Heart right ventricle (tissue), 16 donors: ENCODE data around the gene TMEM130. TPM values are rescaled to one million over a fixed set of nuclear protein-coding genes. Genes with fewer than 3 reads are reported as not detected.

ENCODE experiments used
- ATAC-seq, 8 donors: fragments of 200-7000 bp; cut with Tn5 transposase; one replicate each; pipeline ENCODE4 v1.9.1; 2020; ENCODE audit warnings: mild to moderate bottlenecking in 8 of 8, moderate library complexity in 8 of 8, moderate number of reproducible peaks in 1 of 8
- DNase-seq, 2 donors: peaks; one replicate each; pipeline ENCODE4 v3.0.0-alpha.2; 2020
- H3K27ac ChIP-seq, 10 donors: fragments of 200-600 bp; sonication (generic) in 2 of 10; one replicate each; pipeline versions ENCODE4 v1.5.0 to v1.8.0; 2020 to 2022; ENCODE audit warnings: mild to moderate bottlenecking in 3 of 10
- H3K27me3 ChIP-seq, 7 donors: fragments of 200-600 bp; one replicate each; pipeline ENCODE4 v1.8.0; 2021 to 2022; ENCODE audit warnings: mild to moderate bottlenecking in 2 of 7
- H3K36me3 ChIP-seq, 9 donors: fragments of 200-600 bp; sonication (generic) in 1 of 9; one replicate each; pipeline versions ENCODE4 v1.5.0 to v1.8.0; 2020 to 2022; ENCODE audit warnings: mild to moderate bottlenecking in 2 of 9
- H3K4me1 ChIP-seq, 9 donors: fragments of 200-600 bp; sonication (generic) in 1 of 9; one replicate each; pipeline versions ENCODE4 v1.5.0 to v1.8.0; 2020 to 2022; ENCODE audit warnings: mild to moderate bottlenecking in 4 of 9
- H3K4me3 ChIP-seq, 10 donors: fragments of 200-600 bp; sonication (generic) in 2 of 10; one replicate each; pipeline versions ENCODE4 v1.5.0 to v1.8.0; 2020 to 2022; ENCODE audit warnings: mild to moderate bottlenecking in 7 of 10, moderate library complexity in 2 of 10
- H3K9me3 ChIP-seq, 11 donors: fragments of 200-600 bp in 10 of 11; sonication (generic) in 2 of 11; one replicate each; pipeline versions ENCODE4 v1.5.0 to v1.8.0; 2013 to 2022; ENCODE audit warnings: mild to moderate bottlenecking in 2 of 11, control low read depth in 1 of 11, moderate library complexity in 1 of 11
- WGBS, 2 donors: extraction: QIAGEN DNeasy Blood & Tissue Kit; methylation state at CpG; one replicate each; pipeline ENCODE4 v1.1.7; 2013; ENCODE audit warnings: inconsistent platforms in 1 of 2; 5-methylcytosine and 5-hydroxymethylcytosine counted together
- intact Hi-C, 10 donors: fragments of 100-400 bp; cut with DNase I; formaldehyde crosslinking; loops; one replicate each; pipeline versions ENCODE4 v1.11.1 to v1.14.2; 2022
- polyA plus RNA-seq, 2 donors: library from polyadenylated mRNA; stranded (reverse); fragments of 200-250 nt; gene quantifications; one replicate each; pipeline ENCODE4 v1.2.3, GENCODE V29; 2013
- total RNA-seq, 10 donors: library from RNA; stranded (reverse); fragmentation: NEBNext Ultra II Directional in 3 of 10; extraction: Animal tissue kit (Norgen Biotek cat#: 25700) in 3 of 10; gene quantifications; one replicate each; pipeline versions ENCODE4 v1.2.1 to v1.2.4, GENCODE V29; 2021 to 2023
- TF ChIP-seq, protein P1 (sequence below), 9 donors: fragments of 200-600 bp; sonication (generic) in 2 of 9; IDR thresholded peaks; one replicate each; pipeline versions ENCODE4 v1.5.0 to v1.8.0; 2021 to 2022; ENCODE audit warnings: antibody characterized with exemption in 9 of 9, mild to moderate bottlenecking in 5 of 9, moderate library complexity in 1 of 9
- donor health status: Arrhythmogenic right ventricular cardiomyopathy.
- donor health status: ischemic (EF 13 %, LVEDD 7.1; RV severe dilation, severe dysfunction).
- donor health status: healthy with polysubstance abuse.
- donor health status: DM: no; HTN: yes; CAD: no.
- donor health status: DM: no; HTN: no; CAD: no.
- donor health status: ischemic (EF 25% LVEDD 6.9; RV normal size, moderate dysfunction).
- donor health status: ischemic (EF 25% LVEDD 5.7; RV mildly dilated, moderate dysfunction).
- donor health status: healthy.
- donor health status: DM: yes; HTN: yes; CAD: no.
- donor health status: Ischemic cardiomyopathy.
- donor health status: ischemic (EF 35%, LVEDD 5.7; RV mildly dilated, moderate dysfunction).
- donor health status: nonischemic (EF 11% LVEDD 7.7; RV severe dilation, severe dysfunction).
- donor health status: DM: yes; HTN: yes; CAD: no.
- donor health status: PGD.
- donor health status: ischemic (EF 29% LVEDD 5.4; RV normal size, mild dysfunction).
- donor health status: nonischemic (EF 23%, LVEDD 6.1; RV moderate dilation, normal function).

TMEM130 gene
- total and polyA plus RNA-seq, 12 donors = 0.12 to 1.5 (median 0.25) TPM; not detected in 8

DNA sequence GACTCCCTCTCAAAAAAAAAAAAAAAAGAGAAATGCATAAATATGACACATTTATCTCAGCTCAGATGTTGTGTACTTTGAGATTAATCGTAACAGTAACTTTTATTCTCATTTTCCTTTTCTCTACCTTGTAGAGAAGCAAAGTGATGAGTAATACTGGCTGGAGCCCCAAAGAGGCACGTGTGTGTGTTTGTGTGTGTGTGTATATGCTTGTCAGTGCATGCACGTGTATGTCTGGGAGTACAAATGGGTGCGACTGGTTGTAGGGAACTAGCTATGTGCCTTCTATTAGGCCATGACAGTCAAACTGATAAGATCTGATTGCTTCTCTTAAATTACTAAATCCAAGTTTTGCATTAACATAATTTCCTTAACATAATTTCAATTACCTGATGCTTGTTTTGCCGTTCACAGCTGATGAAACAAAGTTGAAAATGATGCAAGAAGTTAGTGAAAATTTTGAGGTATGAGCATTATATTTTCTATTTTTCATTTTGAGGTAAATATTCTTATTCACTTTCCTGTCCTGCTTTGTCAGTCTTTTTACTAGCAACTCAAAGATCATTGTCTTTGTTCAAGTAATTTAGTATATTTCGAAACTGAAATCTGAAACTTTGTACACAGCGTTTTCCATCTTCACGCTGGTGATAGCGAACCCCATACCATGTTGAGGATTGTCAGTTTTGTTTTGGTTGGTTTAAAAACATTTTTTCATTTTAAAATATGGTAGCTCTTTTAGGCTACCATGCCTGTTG is 11.9 kb upstream of the TMEM130 start:
- DNase-seq (no peak), ATAC-seq (no peak)
- intact Hi-C loops = no loop called here
- Histone ChIP-seq H3K4me3 (no peak overlapping the region), H3K9me3 (no peaks in the 10 kb centered on the region), H3K27ac (no peak overlapping the region), H3K4me1 (peaks cover 0 to 22% (median 14%) of the 10 kb centered on the region in 9 donors), H3K36me3 (peaks cover 0 to 60% (median 24%) of the 10 kb centered on the region in 9 donors), H3K27me3 (no peaks in the 10 kb centered on the region)
- TF ChIP-seq, protein P1, sequence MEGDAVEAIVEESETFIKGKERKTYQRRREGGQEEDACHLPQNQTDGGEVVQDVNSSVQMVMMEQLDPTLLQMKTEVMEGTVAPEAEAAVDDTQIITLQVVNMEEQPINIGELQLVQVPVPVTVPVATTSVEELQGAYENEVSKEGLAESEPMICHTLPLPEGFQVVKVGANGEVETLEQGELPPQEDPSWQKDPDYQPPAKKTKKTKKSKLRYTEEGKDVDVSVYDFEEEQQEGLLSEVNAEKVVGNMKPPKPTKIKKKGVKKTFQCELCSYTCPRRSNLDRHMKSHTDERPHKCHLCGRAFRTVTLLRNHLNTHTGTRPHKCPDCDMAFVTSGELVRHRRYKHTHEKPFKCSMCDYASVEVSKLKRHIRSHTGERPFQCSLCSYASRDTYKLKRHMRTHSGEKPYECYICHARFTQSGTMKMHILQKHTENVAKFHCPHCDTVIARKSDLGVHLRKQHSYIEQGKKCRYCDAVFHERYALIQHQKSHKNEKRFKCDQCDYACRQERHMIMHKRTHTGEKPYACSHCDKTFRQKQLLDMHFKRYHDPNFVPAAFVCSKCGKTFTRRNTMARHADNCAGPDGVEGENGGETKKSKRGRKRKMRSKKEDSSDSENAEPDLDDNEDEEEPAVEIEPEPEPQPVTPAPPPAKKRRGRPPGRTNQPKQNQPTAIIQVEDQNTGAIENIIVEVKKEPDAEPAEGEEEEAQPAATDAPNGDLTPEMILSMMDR (IDR thresholded peaks at IDR 0.05) = no peak
- 87 to 91% methylated on average over 9 of the region's 9 CpGs for WGBS, 2 donors

DNA sequence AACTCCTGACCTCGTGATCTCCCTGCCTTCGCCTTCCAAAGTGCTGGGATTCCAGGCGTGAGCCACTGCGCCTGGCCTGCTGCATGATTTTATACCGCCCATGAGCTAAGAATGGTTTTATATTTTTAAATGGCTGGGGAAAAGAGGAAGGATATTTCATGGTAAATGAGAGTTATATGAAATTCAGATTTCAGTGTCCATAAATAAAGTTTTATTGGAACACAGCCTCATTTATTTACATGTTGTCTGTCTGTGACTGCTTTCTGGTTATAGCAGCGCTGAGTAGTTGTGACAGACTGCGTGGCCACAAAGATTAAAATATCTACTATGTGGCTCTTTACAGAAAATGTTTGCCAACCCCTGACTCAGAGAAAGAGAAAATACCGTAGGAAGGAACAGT is 10.7 kb upstream of the TMEM130 start:
- TF ChIP-seq, protein P1 (IDR thresholded peaks at IDR 0.05) = no peak
- Histone ChIP-seq H3K4me3 (peak overlapping the region in 1 of 10 donors; percentile 99), H3K27me3 (no peaks in the 10 kb centered on the region), H3K9me3 (no peaks in the 10 kb centered on the region), H3K4me1 (peaks cover 0 to 22% (median 14%) of the 10 kb centered on the region in 9 donors), H3K36me3 (peaks cover 0 to 48% (median 24%) of the 10 kb centered on the region in 9 donors), H3K27ac (no peak overlapping the region)
- no peak for ATAC-seq
- intact Hi-C loops = no loop called here
- 93 to 94% methylated on average over 8 of the region's 8 CpGs for WGBS, 2 donors
- no peak for DNase-seq

DNA sequence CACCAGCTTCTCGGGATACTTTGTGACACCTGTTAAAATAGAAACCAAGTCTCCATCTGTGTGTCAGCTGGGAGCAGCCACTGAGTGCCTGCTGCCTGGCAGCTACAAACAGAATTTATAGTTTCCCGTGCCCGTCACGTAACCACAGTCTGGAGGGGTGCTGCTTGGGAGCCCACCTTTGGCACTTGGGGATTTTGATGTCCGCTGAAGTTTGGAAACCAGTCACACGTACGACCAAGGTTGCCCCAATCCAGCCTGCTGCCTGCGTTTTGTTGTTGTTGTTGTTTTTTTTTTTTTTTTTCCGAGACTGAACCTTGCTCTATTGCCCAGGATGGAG is 10.1 kb upstream of the TMEM130 start:
- intact Hi-C loops = no loop called here

DNA sequence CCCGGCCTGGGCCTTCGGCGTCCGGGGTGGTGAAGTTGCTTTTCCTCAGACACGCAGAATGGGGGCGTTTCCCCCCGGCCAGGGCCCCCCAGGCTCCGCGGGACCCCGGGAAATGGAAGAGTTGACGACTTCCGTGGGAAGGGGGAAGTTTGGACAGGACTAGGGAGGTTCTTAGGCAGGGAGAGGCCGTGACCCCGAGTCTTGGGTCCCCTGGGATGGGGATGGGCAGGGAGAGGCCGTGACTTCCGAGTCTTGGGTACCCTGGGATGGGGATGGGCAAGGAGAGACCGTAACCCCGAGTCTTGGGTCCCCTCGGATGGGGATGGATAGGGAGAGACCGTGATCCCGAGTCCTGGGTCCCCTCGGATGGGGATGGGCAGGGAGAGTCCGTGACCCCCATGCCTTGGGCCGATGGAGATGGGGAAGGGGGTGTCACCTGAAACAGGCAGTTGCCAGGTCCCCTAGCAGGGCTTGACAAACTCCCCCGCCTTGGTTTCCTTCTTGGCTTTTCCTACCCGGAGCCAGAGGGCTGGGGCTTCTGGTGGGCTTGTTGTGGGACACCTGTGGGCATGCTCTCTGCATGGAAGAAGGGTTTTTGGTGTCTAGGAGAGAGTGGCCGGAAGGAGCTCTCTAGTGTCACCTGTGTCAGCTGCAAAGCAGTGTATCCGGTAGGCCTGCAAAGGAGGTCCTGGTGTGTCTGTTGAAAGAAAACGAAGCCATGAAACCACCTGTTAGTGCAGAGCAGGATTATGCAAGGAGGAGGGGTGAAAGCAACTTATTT is 9.6 kb upstream of the TMEM130 start:
- 2 to 3% methylated on average over 28 to 29 of the region's 29 CpGs for WGBS, 2 donors

More for the DNA sequence above, 10.1 kb upstream of the TMEM130 start:
- DNase-seq (no peak), ATAC-seq (no peak)
- 57 to 63% methylated on average over 9 of the region's 9 CpGs for WGBS, 2 donors
- Histone ChIP-seq H3K27me3 (no peaks in the 10 kb centered on the region), H3K9me3 (no peaks in the 10 kb centered on the region), H3K36me3 (peaks cover 0 to 42% (median 24%) of the 10 kb centered on the region in 9 donors), H3K27ac (peak overlapping the region in 6 of 10 donors; percentile 97 to 99 (median 99)), H3K4me3 (peak overlapping the region in 8 of 10 donors; percentile 80 to 100 (median 98)), H3K4me1 (peaks cover 0 to 22% (median 14%) of the 10 kb centered on the region in 9 donors)
- TF ChIP-seq, protein P1 (IDR thresholded peaks at IDR 0.05) = no peak

More for the DNA sequence above, 9.6 kb upstream of the TMEM130 start:
- peak overlapping the region; percentile 80 to 100 (median 98) for H3K4me3 ChIP-seq
- no peaks in the 10 kb centered on the region for H3K27me3 ChIP-seq
- intact Hi-C loops = no loop called here
- ATAC-seq = peak; percentile 3 to 66 (median 44)
- DNase-seq = peak in 1 of 2 donors; percentile 17
- peaks cover 0 to 22% (median 14%) of the 10 kb centered on the region in 9 donors for H3K4me1 ChIP-seq
- H3K36me3 ChIP-seq = peaks cover 0 to 37% (median 21%) of the 10 kb centered on the region in 9 donors
- TF ChIP-seq, protein P1 (IDR thresholded peaks at IDR 0.05) = peak in 3 of 9 donors; percentile 29 to 43 (median 31)
- H3K9me3 ChIP-seq = no peaks in the 10 kb centered on the region
- H3K27ac ChIP-seq = peak overlapping the region; percentile 97 to 99 (median 98)
